PFSK-1 (cell line): ENCODE results near the gene PXK.

Source experiments
- FOXP2 ChIP-seq: optimal IDR thresholded peaks from 2 replicates; pipeline ENCODE3; 2011; ENCODE audit warnings: borderline replicate concordance, control low read depth, inconsistent platforms; ENCODE audit not compliant: insufficient read depth; ENCODE audit errors: extremely low read length, extremely low read depth
- POLR2AphosphoS5 ChIP-seq: IDR thresholded peaks from 2 replicates; pipeline ENCODE4 v1.6.1; 2012; ENCODE audit warnings: low read depth, mild to moderate bottlenecking, control low read depth, low read length, moderate library complexity
- SIN3A ChIP-seq: IDR thresholded peaks from 2 replicates; pipeline ENCODE4 v1.6.1; 2012; ENCODE audit warnings: mild to moderate bottlenecking, low read length, moderate library complexity, borderline replicate concordance; ENCODE audit not compliant: insufficient read depth
- TAF1 ChIP-seq: IDR thresholded peaks from 2 replicates; pipeline ENCODE4 v1.6.1; 2012; ENCODE audit warnings: low read length, control low read depth, borderline replicate concordance; ENCODE audit not compliant: insufficient read depth
- TF ChIP-seq, protein P1 (sequence below), 2 experiments: IDR thresholded peaks; 2 replicates each; pipeline versions ENCODE4 v1.6.1 to v1.8.0; 2011 to 2012; ENCODE audit warnings: low read depth in 2 of 2, low read length in 2 of 2, control low read depth in 1 of 2, inconsistent platforms in 1 of 2, mild to moderate bottlenecking in 1 of 2, moderate library complexity in 1 of 2; ENCODE audit not compliant: insufficient read depth in 1 of 2

GRCh38 chr3:58414538-58415197 is 82.0 kb downstream of the PXK start:
- TF ChIP-seq POLR2AphosphoS5 (no peak), TAF1 (no peak), SIN3A (no peak), FOXP2 (no peak)
- TF ChIP-seq, protein P1, sequence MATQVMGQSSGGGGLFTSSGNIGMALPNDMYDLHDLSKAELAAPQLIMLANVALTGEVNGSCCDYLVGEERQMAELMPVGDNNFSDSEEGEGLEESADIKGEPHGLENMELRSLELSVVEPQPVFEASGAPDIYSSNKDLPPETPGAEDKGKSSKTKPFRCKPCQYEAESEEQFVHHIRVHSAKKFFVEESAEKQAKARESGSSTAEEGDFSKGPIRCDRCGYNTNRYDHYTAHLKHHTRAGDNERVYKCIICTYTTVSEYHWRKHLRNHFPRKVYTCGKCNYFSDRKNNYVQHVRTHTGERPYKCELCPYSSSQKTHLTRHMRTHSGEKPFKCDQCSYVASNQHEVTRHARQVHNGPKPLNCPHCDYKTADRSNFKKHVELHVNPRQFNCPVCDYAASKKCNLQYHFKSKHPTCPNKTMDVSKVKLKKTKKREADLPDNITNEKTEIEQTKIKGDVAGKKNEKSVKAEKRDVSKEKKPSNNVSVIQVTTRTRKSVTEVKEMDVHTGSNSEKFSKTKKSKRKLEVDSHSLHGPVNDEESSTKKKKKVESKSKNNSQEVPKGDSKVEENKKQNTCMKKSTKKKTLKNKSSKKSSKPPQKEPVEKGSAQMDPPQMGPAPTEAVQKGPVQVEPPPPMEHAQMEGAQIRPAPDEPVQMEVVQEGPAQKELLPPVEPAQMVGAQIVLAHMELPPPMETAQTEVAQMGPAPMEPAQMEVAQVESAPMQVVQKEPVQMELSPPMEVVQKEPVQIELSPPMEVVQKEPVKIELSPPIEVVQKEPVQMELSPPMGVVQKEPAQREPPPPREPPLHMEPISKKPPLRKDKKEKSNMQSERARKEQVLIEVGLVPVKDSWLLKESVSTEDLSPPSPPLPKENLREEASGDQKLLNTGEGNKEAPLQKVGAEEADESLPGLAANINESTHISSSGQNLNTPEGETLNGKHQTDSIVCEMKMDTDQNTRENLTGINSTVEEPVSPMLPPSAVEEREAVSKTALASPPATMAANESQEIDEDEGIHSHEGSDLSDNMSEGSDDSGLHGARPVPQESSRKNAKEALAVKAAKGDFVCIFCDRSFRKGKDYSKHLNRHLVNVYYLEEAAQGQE (IDR thresholded peaks at IDR 0.05; ENCODE audit: insufficient read depth in 1 of 2, low read depth in 2 of 2, low read length in 2 of 2) = no peak
